ENCODE data around the gene TXNDC15. TPM values are rescaled to one million over a fixed set of nuclear protein-coding genes. Genes with fewer than 3 reads are reported as not detected.

TXNDC15 gene
- total and polyA plus RNA-seq, 2 of the 13 experiments (the other 11 are each of a cell fraction or from before 2014, with no cell fraction given) = 22.2 to 49.9 TPM

- TF ChIP-seq, protein P1, sequence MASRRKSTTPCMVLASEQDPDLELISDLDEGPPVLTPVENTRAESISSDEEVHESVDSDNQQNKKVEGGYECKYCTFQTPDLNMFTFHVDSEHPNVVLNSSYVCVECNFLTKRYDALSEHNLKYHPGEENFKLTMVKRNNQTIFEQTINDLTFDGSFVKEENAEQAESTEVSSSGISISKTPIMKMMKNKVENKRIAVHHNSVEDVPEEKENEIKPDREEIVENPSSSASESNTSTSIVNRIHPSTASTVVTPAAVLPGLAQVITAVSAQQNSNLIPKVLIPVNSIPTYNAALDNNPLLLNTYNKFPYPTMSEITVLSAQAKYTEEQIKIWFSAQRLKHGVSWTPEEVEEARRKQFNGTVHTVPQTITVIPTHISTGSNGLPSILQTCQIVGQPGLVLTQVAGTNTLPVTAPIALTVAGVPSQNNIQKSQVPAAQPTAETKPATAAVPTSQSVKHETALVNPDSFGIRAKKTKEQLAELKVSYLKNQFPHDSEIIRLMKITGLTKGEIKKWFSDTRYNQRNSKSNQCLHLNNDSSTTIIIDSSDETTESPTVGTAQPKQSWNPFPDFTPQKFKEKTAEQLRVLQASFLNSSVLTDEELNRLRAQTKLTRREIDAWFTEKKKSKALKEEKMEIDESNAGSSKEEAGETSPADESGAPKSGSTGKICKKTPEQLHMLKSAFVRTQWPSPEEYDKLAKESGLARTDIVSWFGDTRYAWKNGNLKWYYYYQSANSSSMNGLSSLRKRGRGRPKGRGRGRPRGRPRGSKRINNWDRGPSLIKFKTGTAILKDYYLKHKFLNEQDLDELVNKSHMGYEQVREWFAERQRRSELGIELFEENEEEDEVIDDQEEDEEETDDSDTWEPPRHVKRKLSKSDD (CRISPR knock-in tag; IDR thresholded peaks at IDR 0.05; ENCODE audit: low read depth) = 0 out of 2 replicates have a peak, but pooled peaks have one; percentile 54
- TF ChIP-seq, protein P2, sequence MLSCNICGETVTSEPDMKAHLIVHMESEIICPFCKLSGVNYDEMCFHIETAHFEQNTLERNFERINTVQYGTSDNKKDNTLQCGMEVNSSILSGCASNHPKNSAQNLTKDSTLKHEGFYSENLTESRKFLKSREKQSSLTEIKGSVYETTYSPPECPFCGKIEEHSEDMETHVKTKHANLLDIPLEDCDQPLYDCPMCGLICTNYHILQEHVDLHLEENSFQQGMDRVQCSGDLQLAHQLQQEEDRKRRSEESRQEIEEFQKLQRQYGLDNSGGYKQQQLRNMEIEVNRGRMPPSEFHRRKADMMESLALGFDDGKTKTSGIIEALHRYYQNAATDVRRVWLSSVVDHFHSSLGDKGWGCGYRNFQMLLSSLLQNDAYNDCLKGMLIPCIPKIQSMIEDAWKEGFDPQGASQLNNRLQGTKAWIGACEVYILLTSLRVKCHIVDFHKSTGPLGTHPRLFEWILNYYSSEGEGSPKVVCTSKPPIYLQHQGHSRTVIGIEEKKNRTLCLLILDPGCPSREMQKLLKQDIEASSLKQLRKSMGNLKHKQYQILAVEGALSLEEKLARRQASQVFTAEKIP (CRISPR knock-in tag; IDR thresholded peaks at IDR 0.05; ENCODE audit: borderline replicate concordance) = no peak
- peak; percentile 68; the same call in 1 of the 2 replicates for TF ChIP-seq ZNF451 (CRISPR knock-in tag; IDR thresholded peaks at IDR 0.05)
- TF ChIP-seq SOX13 (IDR thresholded peaks at IDR 0.05) = no peak
- TF ChIP-seq SOX13 (CRISPR knock-in tag; conservative IDR thresholded peaks at IDR 0.05 in 1 of 2, IDR thresholded peaks at IDR 0.05 in 1 of 2) = peak in 1 of 2 experiments; percentile 32; a peak in 1 of 4 replicates
- peak; percentile 58; the same call in 1 of the 2 replicates for TF ChIP-seq NCOA1 (CRISPR knock-in tag; IDR thresholded peaks at IDR 0.05)
- TF ChIP-seq MIER2 (CRISPR knock-in tag; IDR thresholded peaks at IDR 0.05) = no peak
- no peak; the same call in 1 of the 2 replicates for TF ChIP-seq ZNF367 (CRISPR knock-in tag; IDR thresholded peaks at IDR 0.05; ENCODE audit: borderline replicate concordance)
- TF ChIP-seq ZNF576 (CRISPR knock-in tag; IDR thresholded peaks at IDR 0.05) = no peak
- TF ChIP-seq TCF7 (IDR thresholded peaks at IDR 0.05; ENCODE audit: low read depth) = no peak
- TF ChIP-seq, protein P3, sequence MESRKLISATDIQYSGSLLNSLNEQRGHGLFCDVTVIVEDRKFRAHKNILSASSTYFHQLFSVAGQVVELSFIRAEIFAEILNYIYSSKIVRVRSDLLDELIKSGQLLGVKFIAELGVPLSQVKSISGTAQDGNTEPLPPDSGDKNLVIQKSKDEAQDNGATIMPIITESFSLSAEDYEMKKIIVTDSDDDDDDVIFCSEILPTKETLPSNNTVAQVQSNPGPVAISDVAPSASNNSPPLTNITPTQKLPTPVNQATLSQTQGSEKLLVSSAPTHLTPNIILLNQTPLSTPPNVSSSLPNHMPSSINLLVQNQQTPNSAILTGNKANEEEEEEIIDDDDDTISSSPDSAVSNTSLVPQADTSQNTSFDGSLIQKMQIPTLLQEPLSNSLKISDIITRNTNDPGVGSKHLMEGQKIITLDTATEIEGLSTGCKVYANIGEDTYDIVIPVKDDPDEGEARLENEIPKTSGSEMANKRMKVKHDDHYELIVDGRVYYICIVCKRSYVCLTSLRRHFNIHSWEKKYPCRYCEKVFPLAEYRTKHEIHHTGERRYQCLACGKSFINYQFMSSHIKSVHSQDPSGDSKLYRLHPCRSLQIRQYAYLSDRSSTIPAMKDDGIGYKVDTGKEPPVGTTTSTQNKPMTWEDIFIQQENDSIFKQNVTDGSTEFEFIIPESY (CRISPR knock-in tag; IDR thresholded peaks at IDR 0.05) = no peak
- TF ChIP-seq ATF5 (CRISPR knock-in tag; IDR thresholded peaks at IDR 0.05; ENCODE audit: low read depth) = no peak
- TF ChIP-seq ZFP1 (CRISPR knock-in tag; IDR thresholded peaks at IDR 0.05) = no peak; the same call in 1 of the 2 replicates
- no peak for TF ChIP-seq FOXK2 (IDR thresholded peaks at IDR 0.05)
- no peak for TF ChIP-seq ZNF207 (IDR thresholded peaks at IDR 0.05; ENCODE audit: borderline replicate concordance)
- peak; percentile 55 for TF ChIP-seq KAT8 (CRISPR knock-in tag; IDR thresholded peaks at IDR 0.05)
- no peak for TF ChIP-seq HOMEZ (CRISPR knock-in tag; IDR thresholded peaks at IDR 0.05; ENCODE audit: low read depth)
- TF ChIP-seq YEATS2 (CRISPR knock-in tag; IDR thresholded peaks at IDR 0.05; ENCODE audit: borderline replicate concordance) = peak; percentile 95
- peak; percentile 94 for TF ChIP-seq REPIN1 (CRISPR knock-in tag; IDR thresholded peaks at IDR 0.05; ENCODE audit: borderline replicate concordance, low read depth)
- TF ChIP-seq ZFY (CRISPR knock-in tag; IDR thresholded peaks at IDR 0.05) = peak; percentile 98
Measured at GRCh38 chr5:134845852-134846640, 28.1 kb upstream of the TXNDC15 start, which contains the start of gene C5orf24 (continued).

Measured in HepG2 (cell line).